ENCODE measurements around the gene CD81.

The CD81 gene

GRCh38 chr11:2439820-2440219, 62.7 kb downstream of the CD81 start:
- TF ChIP-seq EGR1 (IDR thresholded peaks at IDR 0.05) = no peak
- no peak for TF ChIP-seq TCF12 (IDR thresholded peaks at IDR 0.05; ENCODE audit: low read depth)
- TF ChIP-seq RAD21 (IDR thresholded peaks at IDR 0.05; ENCODE audit: low read depth) = no peak
- TF ChIP-seq TAF1 (IDR thresholded peaks at IDR 0.05; ENCODE audit: low read depth) = no peak
- TF ChIP-seq FOXM1 (IDR thresholded peaks at IDR 0.05; ENCODE audit: borderline replicate concordance, low read depth) = no peak
- no peak for TF ChIP-seq REST (IDR thresholded peaks at IDR 0.05; ENCODE audit: low read depth)
- no peak for TF ChIP-seq NFIC (IDR thresholded peaks at IDR 0.05)
- no peak for TF ChIP-seq EP300 (IDR thresholded peaks at IDR 0.05; ENCODE audit: borderline replicate concordance)
- no peak for TF ChIP-seq CEBPB (IDR thresholded peaks at IDR 0.05)
- no peak for TF ChIP-seq MAX (IDR thresholded peaks at IDR 0.05)
- TF ChIP-seq ZBTB7A (IDR thresholded peaks at IDR 0.05; ENCODE audit: low read depth) = no peak
- TF ChIP-seq CREB1 (IDR thresholded peaks at IDR 0.05; ENCODE audit: low read depth) = no peak
- TF ChIP-seq USF1 (IDR thresholded peaks at IDR 0.05) = no peak
- no peak for TF ChIP-seq YY1 (IDR thresholded peaks at IDR 0.05; ENCODE audit: low read depth)
- no peak for TF ChIP-seq TEAD4 (IDR thresholded peaks at IDR 0.05)

- no peak for TF ChIP-seq FOXM1 (IDR thresholded peaks at IDR 0.05; ENCODE audit: borderline replicate concordance, low read depth)
- no peak for TF ChIP-seq EP300 (IDR thresholded peaks at IDR 0.05; ENCODE audit: borderline replicate concordance)
- TF ChIP-seq TCF12 (IDR thresholded peaks at IDR 0.05; ENCODE audit: low read depth) = no peak
- TF ChIP-seq MAX (IDR thresholded peaks at IDR 0.05) = no peak
- no peak for TF ChIP-seq CREB1 (IDR thresholded peaks at IDR 0.05; ENCODE audit: low read depth)
- TF ChIP-seq ZBTB7A (IDR thresholded peaks at IDR 0.05; ENCODE audit: low read depth) = no peak
- no peak for TF ChIP-seq TEAD4 (IDR thresholded peaks at IDR 0.05)
- TF ChIP-seq NFIC (IDR thresholded peaks at IDR 0.05) = no peak
- no peak for TF ChIP-seq RAD21 (IDR thresholded peaks at IDR 0.05; ENCODE audit: low read depth)
- no peak for TF ChIP-seq REST (IDR thresholded peaks at IDR 0.05; ENCODE audit: low read depth)
- no peak for TF ChIP-seq CEBPB (IDR thresholded peaks at IDR 0.05)
- TF ChIP-seq EGR1 (IDR thresholded peaks at IDR 0.05) = no peak
- TF ChIP-seq TAF1 (IDR thresholded peaks at IDR 0.05; ENCODE audit: low read depth) = no peak
- no peak for TF ChIP-seq YY1 (IDR thresholded peaks at IDR 0.05; ENCODE audit: low read depth)
- TF ChIP-seq USF1 (IDR thresholded peaks at IDR 0.05) = no peak
Observed at GRCh38 chr11:2440646-2441045, 63.5 kb downstream of the CD81 start.

GRCh38 chr11:2441171-2441570, 64.1 kb downstream of the CD81 start:
- TF ChIP-seq CEBPB (IDR thresholded peaks at IDR 0.05) = no peak
- no peak for TF ChIP-seq EP300 (IDR thresholded peaks at IDR 0.05; ENCODE audit: borderline replicate concordance)
- TF ChIP-seq MAX (IDR thresholded peaks at IDR 0.05) = no peak
- TF ChIP-seq EGR1 (IDR thresholded peaks at IDR 0.05) = no peak
- no peak for TF ChIP-seq TCF12 (IDR thresholded peaks at IDR 0.05; ENCODE audit: low read depth)
- no peak for TF ChIP-seq TEAD4 (IDR thresholded peaks at IDR 0.05)
- TF ChIP-seq TAF1 (IDR thresholded peaks at IDR 0.05; ENCODE audit: low read depth) = no peak
- TF ChIP-seq YY1 (IDR thresholded peaks at IDR 0.05; ENCODE audit: low read depth) = no peak
- no peak for TF ChIP-seq CREB1 (IDR thresholded peaks at IDR 0.05; ENCODE audit: low read depth)
- TF ChIP-seq FOXM1 (IDR thresholded peaks at IDR 0.05; ENCODE audit: borderline replicate concordance, low read depth) = no peak
- TF ChIP-seq RAD21 (IDR thresholded peaks at IDR 0.05; ENCODE audit: low read depth) = no peak

GRCh38 chr11:2442589-2442988, 65.5 kb downstream of the CD81 start:
- TF ChIP-seq EP300 (IDR thresholded peaks at IDR 0.05; ENCODE audit: borderline replicate concordance) = no peak
- no peak for TF ChIP-seq NFIC (IDR thresholded peaks at IDR 0.05)
- no peak for TF ChIP-seq USF1 (IDR thresholded peaks at IDR 0.05)
- no peak for TF ChIP-seq YY1 (IDR thresholded peaks at IDR 0.05; ENCODE audit: low read depth)
- no peak for TF ChIP-seq EGR1 (IDR thresholded peaks at IDR 0.05)
- no peak for TF ChIP-seq CREB1 (IDR thresholded peaks at IDR 0.05; ENCODE audit: low read depth)
- TF ChIP-seq TEAD4 (IDR thresholded peaks at IDR 0.05) = no peak
- no peak for TF ChIP-seq TAF1 (IDR thresholded peaks at IDR 0.05; ENCODE audit: low read depth)
- no peak for TF ChIP-seq CEBPB (IDR thresholded peaks at IDR 0.05)
- TF ChIP-seq ZBTB7A (IDR thresholded peaks at IDR 0.05; ENCODE audit: low read depth) = no peak
- no peak for TF ChIP-seq RAD21 (IDR thresholded peaks at IDR 0.05; ENCODE audit: low read depth)
- no peak for TF ChIP-seq REST (IDR thresholded peaks at IDR 0.05; ENCODE audit: low read depth)
- no peak for TF ChIP-seq TCF12 (IDR thresholded peaks at IDR 0.05; ENCODE audit: low read depth)
- no peak for TF ChIP-seq FOXM1 (IDR thresholded peaks at IDR 0.05; ENCODE audit: borderline replicate concordance, low read depth)

All from Ishikawa (cell line).